IPS-11a (cell line): ENCODE data around the gene HSF2.
A peak's percentile ranks its signal among the peaks of the same experiment; 100 is the strongest.
"Not testable (repeated sequence)": the region's sequence is repeated elsewhere in the genome, so short reads cannot be mapped to it uniquely, and the experiment has no call there.

ENCODE experiments used
- H3K4me3 ChIP-seq: one replicate; pipeline ENCODE4 v1.5.1; 2013; ENCODE audit warnings: low read depth, low read length, control low read depth

Gene HSF2

DNA sequence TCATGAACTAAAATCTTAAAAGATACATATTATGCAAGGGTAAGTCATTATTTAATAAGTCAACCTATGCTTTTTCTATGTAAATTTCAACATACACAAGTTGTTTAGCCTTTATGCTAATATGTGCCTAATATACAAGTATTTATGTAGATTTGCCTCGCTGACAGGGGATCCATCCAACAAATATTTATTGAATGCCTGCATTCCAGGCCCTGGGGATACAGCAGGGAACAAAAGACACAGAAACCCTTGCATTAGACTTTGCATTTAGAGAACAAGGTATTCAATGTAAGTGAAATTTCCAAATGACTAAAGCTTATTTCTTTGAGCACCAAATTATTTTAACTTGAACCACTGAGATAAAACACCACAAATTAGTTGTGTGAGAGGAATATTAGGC, 53.1 kb downstream of the HSF2 start:
- no peak overlapping the region for H3K4me3 ChIP-seq

DNA sequence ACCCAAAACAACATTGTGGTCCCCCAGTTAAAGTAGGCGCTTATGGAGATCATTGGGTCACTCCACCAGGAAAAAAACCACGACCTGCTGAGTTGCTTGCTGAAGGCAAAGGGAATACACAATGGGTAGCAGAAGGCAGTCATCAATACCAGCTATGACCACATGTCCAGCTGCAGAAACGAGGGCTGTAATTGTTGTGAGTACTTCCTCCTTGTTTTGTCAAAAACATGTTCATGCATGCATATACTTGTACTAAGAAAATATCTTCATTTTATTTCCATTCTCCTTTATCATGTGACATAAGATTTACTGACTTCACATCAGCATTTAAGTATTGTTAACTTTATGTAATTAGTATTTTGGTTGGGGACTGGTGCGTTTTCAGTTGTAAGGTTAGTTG, 55.2 kb downstream of the HSF2 start:
- H3K4me3 ChIP-seq: no peak overlapping the region

DNA sequence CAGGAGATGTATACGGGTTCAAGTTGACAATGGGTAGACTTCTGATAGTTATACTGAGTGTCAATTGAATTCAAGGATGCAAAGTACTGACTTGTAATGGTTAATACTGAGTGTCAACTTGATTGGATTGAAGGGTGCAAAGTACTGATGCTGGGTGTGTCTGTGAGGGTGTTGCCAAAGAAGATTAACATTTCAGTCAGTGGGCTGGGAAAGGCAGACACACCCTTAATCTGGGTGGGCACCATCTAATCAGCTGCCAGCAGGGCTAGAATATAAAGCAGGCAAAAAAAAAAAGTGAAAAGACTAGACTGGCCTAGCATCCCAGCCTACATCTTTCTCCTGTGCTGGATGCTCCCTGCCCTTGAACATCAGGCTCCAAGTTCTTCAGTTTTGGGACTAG, 55.7 kb downstream of the HSF2 start:
- H3K4me3 ChIP-seq: not testable (repeated sequence)

DNA sequence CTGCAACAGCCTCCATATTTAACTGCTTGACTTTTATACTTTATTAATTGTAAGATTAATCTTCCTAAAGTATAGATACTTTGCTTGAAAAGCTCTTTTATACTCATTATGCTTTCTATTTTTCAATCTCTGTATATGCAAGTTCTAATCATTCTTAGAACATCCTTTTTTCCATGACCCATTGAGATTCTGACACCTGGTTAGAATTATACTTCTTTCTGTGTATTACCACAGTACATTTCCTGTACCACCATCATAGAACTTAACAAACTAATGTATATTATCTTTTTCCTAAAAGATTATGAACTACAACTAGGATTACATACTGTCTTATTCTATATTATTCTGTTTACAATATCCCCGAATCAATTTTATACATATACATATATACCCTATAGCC, 58.6 kb downstream of the HSF2 start:
- no peak overlapping the region for H3K4me3 ChIP-seq

DNA sequence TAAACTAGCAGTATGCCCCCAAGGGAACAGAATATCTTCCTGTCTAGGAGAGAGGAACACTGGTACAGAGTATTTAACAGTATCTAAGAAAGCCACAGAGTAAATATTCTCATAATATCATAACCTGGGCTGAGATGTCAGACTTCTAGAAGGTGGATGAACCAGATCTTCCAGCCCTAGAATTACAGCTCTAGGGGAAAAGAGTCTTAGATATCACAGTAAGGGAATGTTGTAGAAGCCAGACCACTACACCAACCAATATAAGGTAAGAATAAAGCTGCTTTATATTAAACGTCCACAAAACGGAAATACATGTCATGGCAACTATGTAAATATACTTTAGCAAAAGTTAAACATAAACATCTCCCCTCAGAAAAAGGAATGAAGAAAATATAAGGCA, 59.8 kb downstream of the HSF2 start:
- no peak overlapping the region for H3K4me3 ChIP-seq

DNA sequence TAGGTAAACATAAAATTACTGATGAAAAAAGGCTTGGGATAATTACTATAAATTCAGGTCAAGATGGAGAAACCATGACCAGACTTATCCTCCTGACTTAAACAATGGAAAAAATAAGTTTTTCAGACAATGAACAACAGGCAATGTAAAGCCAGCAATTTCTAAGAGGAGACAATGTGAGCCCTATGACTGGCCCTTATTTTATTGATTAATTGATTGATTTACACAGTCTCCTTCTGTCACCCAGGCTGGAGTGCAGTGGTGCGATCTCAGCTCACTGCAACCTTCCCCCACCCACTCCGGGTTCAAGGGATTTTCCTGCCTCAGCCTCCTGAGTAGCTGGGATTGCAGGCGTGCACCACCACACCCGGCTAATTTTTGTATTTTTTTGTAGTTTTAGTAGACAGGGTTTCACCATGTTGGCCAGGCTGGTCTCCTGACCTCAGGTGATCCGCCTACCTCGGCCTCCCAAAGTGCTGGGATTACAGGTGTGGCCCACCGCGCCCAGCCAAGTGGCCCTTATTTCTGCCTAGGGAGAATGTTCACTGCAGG, 60.5 kb downstream of the HSF2 start:
- not testable (repeated sequence) for H3K4me3 ChIP-seq

DNA sequence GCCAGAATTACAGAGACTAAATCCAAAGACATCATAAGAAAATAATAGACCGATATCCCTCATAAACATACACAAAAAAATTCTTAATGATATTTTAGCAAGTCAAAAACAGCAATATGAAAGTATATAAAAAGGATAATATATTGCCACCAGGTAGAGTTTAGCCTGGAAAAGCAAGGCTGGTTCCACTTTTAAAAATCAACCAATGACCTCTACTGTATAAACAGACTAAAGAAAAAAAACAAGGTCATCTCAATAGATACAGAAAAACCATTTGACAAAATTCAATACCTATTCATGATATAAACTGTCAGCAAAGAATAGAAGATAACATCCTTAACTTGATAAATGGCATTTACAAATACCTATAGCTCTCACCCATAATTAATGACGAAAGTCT, 62.4 kb downstream of the HSF2 start:
- H3K4me3 ChIP-seq: no peak overlapping the region

DNA sequence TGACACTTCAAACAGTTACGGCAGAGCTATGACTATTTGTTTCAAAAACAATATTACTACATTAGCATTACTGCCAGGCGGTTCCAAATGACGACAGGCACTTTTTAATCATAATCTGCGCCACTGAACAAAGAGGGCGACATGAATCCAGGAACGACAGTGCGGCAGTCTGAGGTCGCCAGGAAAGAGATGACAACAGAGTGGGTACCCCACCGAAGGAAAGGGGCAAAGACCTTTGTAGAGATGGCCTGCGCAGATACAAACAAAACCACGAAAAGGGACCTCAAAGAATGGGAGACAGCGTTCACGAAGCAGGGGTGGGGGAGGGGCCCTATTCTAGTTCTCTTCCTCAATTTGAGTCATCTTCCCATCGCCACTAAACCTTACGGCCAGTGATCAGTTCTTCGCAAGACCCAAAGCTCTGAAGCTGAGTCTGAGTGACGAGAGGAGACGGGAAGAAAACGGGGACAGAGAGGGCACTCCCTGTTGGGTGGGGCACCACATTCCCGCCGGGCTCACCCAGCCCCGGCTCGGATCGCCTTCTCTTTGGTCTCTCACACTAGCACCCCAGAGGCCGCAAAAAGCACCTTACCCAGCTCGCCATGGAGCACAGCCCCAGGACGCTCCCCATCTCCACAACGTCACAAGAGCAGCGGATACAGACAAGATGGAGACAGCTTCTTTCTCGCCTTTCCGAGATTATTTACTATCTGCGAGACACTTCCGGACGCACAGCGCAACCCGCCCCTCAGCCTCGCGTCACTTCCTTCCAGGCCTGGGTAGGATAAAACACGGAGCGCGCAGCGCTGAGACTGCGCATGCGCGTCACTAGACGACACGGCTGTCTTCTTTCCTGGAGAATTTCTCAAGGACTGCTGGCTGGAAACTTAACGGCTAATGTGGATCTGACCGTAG, 71.9 kb downstream of the HSF2 start, which contains the start of gene SERINC1:
SERINC1 (minus strand) TSS at position 701 of the 915 bp plus-strand sequence; CDS start at position 631, 70 bp downstream.
- H3K4me3 ChIP-seq: peak within 1 kb of the TSS; percentile 93

DNA sequence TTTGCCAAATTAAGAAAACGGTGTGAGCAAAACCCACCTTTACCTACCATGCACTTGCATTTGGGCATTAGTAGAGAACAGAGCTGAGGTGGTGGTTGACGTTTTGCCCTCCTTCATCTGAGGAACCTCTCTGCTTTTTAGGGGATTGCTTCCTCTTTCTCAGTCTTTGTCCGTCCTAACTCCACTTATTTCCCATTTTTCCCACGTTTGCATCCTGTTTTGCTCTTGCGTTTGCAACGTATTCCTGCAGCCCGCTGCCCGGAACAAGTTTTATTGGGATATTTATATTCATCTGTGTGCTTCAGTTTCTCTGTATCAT, 72.5 kb downstream of the HSF2 start:
- H3K4me3 ChIP-seq: peak overlapping the region; percentile 93

DNA sequence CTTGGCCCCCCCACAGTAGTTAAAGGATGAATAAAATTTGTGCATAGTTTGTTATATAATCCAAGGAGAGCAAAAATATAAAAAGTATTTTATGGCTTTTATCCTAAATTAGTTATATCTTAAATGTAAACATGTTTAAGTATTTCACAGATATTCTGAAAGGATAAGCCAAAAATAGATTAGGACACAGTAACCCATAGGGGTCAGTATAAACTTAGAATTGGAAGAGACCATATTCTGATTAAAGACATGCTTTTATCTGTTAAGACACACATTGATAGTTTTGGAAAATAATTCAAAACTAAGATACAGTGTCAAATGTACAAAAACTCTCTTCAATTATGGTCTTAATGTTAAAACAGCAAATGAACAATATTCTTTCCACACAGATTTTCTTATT, 76.7 kb downstream of the HSF2 start:
- H3K4me3 ChIP-seq: no peak overlapping the region

DNA sequence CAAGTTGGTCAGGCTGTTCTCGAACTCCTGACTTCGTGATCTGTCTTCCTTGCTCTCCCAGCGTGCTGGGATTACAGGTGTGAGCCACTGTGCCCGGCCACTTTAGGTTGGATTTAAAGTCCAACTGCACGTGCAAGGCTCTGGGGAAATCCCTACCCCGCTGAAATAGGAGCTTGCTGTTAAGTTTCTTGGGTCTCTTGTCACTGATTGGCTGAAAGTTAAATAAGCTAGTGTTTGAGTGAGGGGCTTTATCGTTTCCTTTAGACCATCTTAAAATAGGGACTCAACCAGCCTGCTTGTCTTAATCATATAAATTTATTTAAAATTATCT, 83.3 kb downstream of the HSF2 start:
- no peak overlapping the region for H3K4me3 ChIP-seq
